SKM-1 (cell line): ENCODE measurements around the gene MYO5B.

Experiments
- DNase-seq: peaks from one replicate; lab custom pipeline; 2025; ENCODE audit not compliant: unreplicated experiment; lab: John Stamatoyannopoulos, UW

MYO5B gene

DNA sequence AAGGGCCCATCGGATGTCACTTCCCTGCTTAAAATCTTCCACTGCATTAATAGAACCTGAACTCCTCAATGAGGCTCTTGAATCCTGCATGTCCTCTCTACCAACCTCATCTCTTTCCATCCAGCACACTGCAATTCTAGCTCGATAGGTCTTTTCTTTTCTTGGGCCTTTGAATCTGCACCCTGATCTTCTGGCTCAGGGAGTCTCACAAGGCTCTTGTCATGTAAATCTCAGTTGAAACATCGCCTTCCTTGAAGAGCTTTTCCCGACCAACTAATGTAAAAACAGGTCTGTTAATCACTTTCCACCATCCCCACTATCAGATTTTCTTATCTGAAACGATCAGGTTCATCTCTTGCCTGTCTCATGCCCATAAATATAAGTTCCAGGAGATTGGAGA is 120.5 kb downstream of the MYO5B start:
- DNase-seq: no peak

DNA sequence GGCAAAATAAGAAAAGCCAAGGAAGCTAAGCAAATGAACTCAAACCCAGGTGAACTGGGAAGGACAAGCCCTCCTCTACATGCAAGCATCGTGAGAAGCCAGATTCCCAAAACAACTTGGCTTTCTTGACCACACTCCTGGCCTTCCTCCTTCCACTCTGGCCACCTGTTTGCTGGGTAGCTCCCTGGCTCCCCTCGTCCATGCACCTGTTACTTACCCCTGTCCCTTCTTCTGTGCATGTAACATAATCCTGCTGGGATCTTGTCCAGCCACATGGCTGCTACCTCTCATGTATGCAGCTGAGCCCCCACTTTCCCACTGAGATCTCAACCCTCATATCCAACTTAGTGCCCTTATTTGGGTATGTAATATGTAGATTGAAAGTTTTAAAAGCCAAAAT is 121.6 kb downstream of the MYO5B start:
- no peak for DNase-seq

DNA sequence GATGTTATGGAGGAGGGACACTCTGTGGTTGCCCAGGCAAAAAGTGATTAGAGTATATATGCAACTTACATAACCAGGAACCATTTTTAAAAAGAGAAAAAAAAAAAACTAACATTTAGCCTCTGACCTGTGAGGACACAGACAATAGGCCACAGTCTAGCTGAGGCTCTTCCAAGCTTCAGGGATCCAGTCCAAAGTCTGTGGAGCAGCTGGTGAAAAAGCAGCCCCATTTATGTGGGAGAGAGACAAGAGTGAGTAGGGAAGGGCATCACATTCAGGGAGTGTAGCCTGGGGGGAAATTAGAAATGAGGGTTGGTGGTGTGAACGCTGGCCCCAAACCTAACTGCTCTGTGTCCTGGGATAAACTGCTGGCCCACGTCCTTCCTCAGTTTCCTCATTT is 122.8 kb downstream of the MYO5B start:
- no peak for DNase-seq

DNA sequence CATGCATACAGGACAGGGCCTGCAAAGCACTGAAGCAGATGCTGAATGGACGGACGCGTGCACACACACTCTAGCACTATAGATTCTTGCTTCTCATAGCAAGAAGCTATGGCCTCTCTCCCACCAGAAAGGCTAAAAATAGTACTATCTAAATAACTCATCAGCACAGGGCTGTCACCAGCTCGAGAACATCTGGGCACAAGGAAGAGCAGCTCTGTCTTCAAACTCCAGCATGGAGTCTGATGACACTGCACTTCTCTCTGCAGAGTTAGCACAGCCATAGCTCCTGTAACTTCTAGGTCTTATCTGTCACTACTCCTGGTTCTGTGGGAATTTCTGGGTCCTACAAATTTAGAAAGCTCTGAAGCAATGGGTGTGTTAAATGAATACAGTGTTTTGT is 123.5 kb downstream of the MYO5B start:
- DNase-seq: no peak

DNA sequence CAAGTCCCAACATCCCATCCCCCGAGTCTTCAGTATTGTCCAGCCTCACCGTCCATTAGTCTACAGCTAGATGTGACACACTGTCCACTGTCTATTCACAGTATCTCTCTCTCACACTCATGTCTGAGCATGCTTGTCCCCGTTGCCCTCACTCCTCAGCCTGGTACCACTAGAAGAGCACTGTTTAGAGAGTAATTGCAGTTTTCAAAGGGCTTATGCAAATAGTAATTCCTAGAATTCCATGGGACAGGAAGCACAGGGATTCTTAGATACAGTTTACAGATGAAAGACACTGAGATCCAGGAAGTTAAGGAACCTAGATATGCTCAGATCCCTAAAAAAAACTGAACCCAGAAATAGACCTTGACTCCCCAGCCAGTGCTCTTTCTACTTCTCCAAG is 125.5 kb downstream of the MYO5B start:
- DNase-seq: no peak

DNA sequence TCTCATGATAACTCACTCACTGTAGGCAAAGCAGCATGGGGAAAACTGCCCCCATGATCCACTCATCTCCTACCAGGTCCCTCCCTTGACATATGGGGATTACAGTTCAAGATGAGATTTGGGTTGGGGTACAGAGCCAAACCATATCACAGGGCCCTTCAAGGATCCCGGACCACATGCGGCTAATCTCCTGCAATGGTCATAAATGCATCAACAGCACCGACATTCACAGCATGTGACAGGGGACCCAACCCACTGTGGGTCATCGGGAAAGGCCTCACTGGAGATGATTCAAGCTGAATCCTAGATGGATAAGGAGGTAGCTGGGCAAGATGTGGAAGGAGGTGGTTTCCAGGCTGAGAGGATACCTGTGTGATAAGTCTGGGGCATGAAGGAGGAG is 129.4 kb downstream of the MYO5B start:
- no peak for DNase-seq

DNA sequence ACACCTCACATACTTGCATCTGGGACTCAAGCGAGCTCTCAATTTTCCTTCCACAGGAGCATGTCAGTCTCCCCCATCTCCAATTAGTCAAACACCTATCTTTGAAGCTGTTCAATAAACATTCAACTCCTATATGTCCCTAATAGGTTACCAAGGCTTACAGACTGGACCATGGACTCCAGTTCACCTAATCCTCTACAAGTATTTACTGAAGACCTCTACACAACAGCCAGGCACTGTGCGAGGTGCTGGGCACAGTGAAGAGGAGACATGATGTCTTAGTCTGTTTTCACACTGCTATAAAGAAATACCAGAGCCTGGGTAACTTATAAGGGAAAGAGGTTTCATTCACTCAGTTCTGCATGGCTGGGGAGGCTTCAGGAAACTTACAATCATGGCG is 129.9 kb downstream of the MYO5B start:
- no peak for DNase-seq

DNA sequence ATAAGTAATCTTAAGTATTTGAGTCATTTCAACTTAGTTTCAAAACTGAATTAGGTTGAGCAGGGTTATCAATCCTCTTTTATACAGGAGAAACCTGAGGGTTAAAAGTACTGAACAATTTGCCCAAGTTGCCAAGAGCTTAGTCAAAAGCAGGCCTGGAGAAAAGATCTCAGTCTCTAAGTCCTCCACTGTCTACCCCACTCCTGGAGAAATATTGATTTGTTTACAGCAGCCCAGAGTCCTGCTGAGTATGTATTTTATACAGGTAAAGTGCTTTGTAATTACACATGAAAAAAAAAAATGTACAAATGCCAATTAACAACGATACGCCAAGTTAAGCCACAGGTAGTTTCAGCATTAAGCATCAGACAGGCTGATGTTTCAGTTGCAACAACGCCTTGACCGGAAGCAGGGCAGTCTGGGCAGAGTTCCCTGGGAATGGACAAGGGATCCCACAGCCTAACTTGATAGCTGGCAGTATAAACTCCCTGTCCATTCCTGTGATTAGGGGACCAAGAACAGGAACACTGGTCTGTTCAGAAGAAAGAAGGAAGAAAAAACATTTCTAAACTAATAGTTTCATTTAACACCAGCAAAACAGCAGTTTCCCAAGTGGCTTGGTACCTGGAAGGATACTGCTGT is 132.9 kb downstream of the MYO5B start:
- no peak for DNase-seq

DNA sequence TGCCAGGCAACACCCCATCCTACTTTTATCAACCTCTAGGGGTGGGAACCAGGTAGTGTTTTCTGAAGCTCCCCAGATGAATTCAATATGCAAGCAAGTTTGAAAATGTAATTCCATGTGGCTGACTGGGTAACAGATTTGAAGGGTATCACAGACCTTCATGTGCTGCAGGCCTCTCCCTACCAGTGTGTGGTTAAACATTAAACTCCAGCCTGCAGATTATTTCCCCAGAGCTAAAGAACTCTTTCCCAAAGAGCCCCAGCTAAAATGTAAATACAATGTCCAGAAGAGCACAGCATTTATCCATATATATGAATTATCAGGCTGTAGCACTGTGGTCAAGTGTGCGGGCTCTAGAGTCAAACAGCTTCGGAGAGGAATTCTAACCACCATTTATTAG is 134.1 kb downstream of the MYO5B start:
- no peak for DNase-seq

DNA sequence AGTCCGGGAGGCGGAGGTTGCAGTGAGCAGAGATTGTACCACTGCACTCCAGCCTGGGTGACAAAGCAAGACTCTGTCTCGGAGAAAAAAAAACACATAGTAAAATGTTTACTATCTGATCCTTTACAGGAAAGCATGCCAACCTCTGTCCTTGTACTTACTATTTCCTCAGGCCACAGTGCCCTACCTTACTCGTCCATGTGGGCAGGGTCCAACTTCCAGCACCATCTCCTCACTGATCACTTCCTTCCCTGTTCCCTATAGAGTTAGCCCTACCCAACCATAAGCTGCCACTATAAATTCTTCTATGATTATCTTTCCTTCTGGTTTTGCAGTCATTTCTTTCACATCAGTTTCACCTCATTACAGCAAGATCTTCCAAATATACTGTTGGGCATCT is 136.2 kb downstream of the MYO5B start:
- no peak for DNase-seq

DNA sequence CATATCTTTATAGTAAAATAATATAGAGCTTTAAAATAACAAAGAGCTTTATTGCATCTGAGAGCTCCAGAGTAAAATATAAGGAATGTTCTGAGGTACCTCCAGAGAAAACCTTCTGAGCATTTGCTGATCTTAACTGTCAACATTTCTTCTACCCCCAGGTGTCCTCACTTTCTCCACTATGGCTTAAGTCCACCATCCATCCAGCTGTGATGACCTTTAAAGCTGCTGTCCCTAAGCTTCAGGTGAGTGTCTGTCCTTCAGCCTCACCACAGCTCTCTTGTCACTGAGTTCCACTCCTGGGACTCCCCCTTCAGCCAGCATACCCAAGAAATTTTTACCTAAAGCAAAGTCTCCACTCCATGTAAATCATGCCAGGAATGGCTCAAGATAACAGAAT is 137.9 kb downstream of the MYO5B start:
- no peak for DNase-seq

DNA sequence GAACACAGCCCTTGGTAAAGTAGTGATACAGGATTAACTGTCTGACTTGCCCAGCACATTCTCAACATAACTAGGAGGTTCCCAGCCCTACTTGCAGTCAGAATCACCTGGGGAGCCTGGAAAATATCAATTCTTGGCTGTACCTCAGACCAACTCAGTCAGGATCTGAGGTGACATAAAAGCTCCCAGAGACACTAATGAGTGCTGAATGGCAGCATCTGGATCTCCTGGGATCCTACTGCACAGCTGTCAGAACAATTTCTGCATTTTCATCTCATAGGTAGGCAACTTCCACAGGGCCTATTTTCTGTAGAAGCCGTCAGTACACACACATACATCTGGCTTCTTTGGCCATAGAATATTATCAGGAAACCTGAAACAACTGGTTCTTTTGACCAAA is 138.8 kb downstream of the MYO5B start:
- no peak for DNase-seq

DNA sequence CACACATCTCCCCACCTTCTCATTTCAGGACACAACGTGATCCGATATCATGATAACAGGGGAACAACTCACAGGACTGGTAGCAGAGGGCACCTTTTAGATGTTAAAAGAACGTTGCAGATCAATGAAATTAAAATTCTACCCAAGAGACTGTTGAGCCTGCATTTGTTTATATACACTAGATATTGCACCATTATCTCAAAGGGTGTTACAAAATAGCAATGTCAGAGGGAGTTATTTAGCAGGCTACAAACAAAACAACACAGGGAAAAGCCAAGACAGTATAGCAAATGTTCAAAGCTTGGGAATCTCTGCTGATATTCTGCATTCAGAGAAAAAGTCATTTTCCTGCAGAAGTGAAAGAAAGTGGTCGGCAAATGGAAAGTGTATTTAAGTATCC is 139.5 kb downstream of the MYO5B start:
- no peak for DNase-seq

DNA sequence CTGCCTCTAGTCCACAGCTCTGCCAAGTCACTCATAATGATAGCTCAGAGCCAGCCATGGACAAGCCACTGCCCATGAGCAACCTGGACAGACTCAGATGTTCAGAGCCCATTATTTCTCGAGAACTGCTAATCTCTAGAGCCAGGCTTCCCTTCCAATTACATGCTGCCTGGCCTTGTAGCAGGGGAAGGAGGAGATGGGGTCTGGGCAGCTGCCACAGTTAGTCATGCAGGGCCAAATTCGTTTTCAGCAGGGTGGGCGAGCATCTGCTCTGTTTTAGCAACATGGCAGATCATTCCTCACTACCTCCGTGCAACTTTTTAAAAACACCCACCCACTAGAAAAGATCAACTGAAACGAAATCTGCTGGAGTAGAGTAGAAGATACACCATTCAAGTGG is 141.8 kb downstream of the MYO5B start:
- DNase-seq: no peak

DNA sequence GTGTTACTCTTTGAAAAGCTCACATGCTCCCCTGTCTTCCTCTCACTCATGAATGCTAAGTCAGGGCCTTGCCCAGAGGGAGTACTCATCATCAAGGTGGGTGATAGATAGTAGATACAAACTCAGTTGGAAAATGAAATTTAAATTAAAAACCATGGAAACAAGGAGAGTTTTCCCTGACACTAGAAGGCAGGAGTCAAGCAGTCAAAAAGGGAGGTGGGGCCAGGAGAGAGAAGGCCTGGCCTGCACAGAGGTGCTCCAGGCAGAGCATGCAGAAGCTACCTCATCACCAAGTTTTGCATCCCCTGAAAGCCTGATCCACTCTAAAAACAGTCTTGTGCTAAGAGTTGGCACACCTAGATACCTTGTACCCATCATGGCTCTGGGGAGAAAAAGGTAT is 143.7 kb downstream of the MYO5B start:
- DNase-seq: no peak

DNA sequence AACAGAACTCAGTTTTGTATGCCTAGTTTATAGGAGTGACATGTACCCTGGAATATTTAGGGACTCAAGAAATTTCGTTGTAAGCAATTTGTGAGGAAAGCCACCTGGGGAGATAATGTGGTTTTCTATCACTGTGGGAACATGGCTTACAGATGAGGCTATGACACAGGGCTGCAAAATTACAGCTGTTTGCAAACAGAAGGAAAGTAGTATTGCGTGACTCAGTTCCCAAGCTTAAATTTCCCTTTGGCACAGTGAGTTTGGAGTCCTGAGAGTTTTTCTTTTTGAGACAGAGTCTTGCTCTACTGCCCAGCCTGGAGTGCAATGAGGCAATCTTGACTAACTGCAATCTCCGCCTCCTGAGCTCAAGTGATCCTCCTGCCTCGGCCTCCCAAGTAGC is 149.8 kb downstream of the MYO5B start:
- DNase-seq: no peak

DNA sequence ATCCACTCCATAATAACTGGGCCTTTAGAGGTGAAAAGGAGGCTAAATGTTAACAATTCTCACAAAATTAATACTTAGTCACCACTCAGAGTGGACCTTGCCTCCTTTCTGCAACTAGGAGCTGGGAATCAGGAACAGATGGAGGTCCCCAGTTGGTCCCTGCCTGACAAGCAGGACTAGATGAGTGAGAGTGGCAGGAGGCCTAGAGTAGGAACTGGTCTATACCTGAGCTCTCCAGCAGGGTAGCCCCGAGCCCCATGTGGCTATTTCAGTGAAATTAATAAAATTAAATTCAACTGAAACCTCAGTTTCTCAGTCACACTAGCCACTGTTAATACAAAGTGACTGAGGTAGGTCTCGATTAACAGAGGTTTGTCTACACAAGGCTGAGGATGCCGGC is 150.5 kb downstream of the MYO5B start:
- no peak for DNase-seq

DNA sequence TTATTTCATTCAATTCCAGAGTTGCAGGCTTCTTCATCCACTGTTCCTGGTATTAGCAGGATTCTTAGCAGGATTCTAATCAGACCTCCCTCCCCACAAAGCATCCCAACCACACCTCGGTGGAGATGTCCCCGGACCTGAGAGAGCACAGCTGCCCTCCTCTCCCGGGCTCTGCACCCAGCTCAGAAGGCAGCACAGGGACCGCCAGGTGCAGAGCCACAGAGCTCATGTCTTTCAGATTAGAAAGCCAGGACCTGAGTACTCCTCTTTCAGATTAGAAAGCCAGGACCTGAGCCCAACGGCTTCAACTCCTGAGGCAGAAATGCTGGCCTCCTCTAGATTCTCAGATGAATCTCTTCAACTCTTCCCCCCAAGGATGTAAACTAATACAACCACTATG is 152.3 kb downstream of the MYO5B start:
- no peak for DNase-seq

DNA sequence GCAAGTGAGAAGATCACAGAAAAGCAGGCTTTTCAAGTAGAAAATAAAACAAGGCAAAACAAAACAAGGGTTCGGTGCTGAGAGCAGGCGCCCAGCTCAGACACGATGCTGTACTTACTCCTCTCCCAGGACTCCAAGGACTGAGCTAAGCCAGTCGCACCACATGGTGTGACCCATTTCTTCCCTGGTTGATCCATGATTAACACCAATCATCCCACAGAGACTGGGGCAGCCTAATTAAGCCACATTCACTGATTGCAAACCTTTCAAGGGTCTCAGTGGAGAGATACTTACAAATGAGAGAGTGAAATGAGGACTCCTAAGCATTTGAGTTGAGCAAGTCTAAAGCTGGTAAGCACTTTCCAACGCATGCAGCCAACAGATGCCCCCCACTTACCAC is 155.2 kb downstream of the MYO5B start:
- no peak for DNase-seq

DNA sequence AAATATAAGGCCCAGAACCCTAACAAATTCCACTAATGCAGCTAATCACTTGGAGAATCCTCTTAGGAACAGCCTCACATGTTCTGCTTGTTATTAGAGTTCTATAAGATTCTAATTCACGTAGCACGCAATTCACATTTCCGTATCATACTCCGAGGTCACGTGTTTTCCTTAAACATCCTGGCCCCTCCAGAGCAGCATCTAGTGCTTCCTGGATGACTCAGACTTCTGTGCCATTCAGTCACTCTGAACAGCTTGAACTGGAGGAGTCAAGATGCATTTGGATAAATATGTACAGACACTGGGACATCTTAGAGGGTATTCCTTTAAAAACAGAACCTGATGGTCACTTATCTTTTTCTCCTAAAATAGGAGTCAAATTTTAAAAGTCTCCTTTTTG is 156.5 kb downstream of the MYO5B start:
- no peak for DNase-seq

DNA sequence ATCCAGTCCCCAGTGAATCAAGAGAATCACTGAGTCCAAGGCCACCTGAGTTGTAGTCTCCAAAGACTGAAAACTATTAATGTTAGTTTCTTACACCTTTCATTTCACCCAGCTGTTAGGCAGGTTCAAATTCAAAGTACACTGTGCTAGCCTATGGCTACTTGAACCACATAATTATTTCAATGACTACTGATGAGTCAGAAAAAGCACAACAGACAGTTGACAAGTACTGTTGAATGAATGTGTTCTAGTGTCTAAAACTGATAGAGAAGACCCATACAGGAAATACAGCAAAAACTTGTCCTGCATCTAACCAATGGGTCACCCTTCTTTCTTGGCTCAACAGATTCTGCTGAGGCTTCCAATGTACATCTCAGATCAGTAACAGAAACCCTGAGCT is 160.9 kb downstream of the MYO5B start:
- DNase-seq: no peak

DNA sequence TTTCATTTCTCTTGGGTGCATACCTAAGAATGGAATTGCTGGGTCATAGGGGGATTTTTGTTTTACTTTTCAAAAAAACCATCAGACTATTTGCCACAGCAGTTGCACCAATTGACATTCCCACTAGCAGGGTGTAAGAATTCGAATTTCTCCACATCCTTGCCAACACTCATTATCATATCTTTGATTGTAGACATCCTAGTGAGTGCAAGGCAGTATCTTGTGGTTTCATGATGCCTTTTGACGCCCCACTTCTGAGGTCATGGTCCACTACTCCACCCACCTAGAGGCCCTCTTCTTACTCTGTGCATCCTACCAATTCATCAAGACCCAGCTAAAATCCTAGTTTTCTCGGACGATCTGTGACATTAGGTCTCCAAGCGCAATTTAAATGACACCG is 161.9 kb downstream of the MYO5B start:
- DNase-seq: no peak

DNA sequence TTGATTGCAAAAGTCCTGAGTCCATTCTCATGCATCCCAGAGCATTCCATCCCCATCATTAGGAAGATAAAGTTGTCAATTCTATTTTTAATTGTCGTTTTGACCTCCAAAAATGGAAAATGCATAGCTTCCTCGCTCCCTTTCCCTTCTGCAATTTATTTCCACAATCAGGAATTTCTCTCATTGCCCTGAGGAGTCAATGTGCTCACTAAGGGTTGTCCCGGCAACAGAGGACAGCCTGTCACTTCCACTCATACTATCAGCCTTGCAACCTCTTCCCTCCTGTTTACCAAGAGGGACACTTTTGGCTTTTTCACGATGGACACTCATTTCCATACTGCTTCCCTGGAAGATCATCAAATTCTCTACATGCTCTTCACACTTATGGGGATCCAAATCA is 164.8 kb downstream of the MYO5B start:
- no peak for DNase-seq

DNA sequence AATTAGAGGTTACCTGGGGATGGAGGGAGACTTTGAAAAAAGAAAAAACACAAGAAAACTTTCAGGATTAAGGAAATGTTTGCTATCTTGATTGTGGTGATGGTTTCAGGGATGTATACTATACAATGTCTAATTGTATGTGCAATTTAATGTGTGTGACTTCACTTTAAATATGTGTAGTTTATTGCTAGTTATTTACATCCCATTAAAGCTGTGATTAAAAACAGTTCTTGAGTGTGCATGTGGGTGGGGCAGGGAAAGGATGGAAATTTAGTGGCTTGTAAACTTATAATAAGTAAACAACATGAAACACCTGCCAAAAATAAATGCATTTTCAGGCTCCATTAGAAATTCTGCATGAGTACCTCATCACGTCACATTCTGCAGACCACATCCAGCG is 167.0 kb downstream of the MYO5B start:
- DNase-seq: no peak
